ENCODE data around the gene GRIN3A. TPM values are rescaled to one million over a fixed set of nuclear protein-coding genes. Genes with fewer than 3 reads are reported as not detected.

Gene GRIN3A
- polyA plus RNA-seq, 1 of the 3 experiments (the other 2 are of a cell fraction) = not detected

- POLR2A ChIA-PET = no interaction called here
- DNase-seq = no peak
- no peak for TF ChIP-seq MEF2A (IDR thresholded peaks at IDR 0.05; ENCODE audit: borderline replicate concordance, low read depth)
- no peak for TF ChIP-seq RAD21 (IDR thresholded peaks at IDR 0.05; ENCODE audit: low read length)
- no peak for TF ChIP-seq MXI1 (IDR thresholded peaks at IDR 0.05; ENCODE audit: low read depth, low read length)
- no peak for TF ChIP-seq TAF1 (IDR thresholded peaks at IDR 0.05; ENCODE audit: borderline replicate concordance, low read depth, low read length)
- TF ChIP-seq POLR2AphosphoS5 (IDR thresholded peaks at IDR 0.05; ENCODE audit: low read depth, low read length) = no peak
- no peak for TF ChIP-seq RXRA (IDR thresholded peaks at IDR 0.05; ENCODE audit: borderline replicate concordance, low read depth)
- no peak for TF ChIP-seq JUND (IDR thresholded peaks at IDR 0.05)
- TF ChIP-seq ZBTB33 (IDR thresholded peaks at IDR 0.05; ENCODE audit: borderline replicate concordance, low read depth) = no peak
- TF ChIP-seq FOXM1 (IDR thresholded peaks at IDR 0.05; ENCODE audit: low read depth) = no peak
- TF ChIP-seq CTCF (IDR thresholded peaks at IDR 0.05) = no peak
- no peak for TF ChIP-seq YY1 (IDR thresholded peaks at IDR 0.05; ENCODE audit: low read depth)
- no peak for TF ChIP-seq NRF1 (IDR thresholded peaks at IDR 0.05; ENCODE audit: low read depth, low read length)
- TF ChIP-seq EP300 (IDR thresholded peaks at IDR 0.05; ENCODE audit: borderline replicate concordance in 1 of 2, low read depth in 1 of 2, low read length in 1 of 2) = no peak
- TF ChIP-seq MAX (IDR thresholded peaks at IDR 0.05; ENCODE audit: low read depth) = no peak
- TF ChIP-seq FOSL2 (IDR thresholded peaks at IDR 0.05; ENCODE audit: borderline replicate concordance, low read depth) = no peak
- TF ChIP-seq IRF3 (IDR thresholded peaks at IDR 0.05; ENCODE audit: low read depth, low read length) = no peak
- H3K36me3 ChIP-seq (replicated peaks in 1 of 2; ENCODE audit: control insufficient read depth in 1 of 2, insufficient read depth in 2 of 2, low read length in 1 of 2) = no peaks in the 10 kb centered on the region
- CTCF ChIA-PET = interaction anchor here (1.4 kb wide), 1 partner anchor 102 kb away, joined by 3 read pairs; no protein-coding TSS in a partner anchor
- H3K9ac ChIP-seq = no peak overlapping the region
- no peaks in the 10 kb centered on the region for H3K9me2 ChIP-seq
- no peak overlapping the region for H3K4me3 ChIP-seq (ENCODE audit: low read depth in 2 of 2, low read length in 1 of 2)
- H3K4me2 ChIP-seq = no peak overlapping the region; the same call in 1 of the 2 replicates
- no peak overlapping the region for H2AFZ ChIP-seq (ENCODE audit: low read depth)
- H3K9me3 ChIP-seq = no peaks in the 10 kb centered on the region
- WGBS (ENCODE audit: low lambda C conversion rate) = 56% methylated on average over 1 of the region's 1 CpG
- H3K27me3 ChIP-seq (ENCODE audit: insufficient read depth) = no peaks in the 10 kb centered on the region
- no peaks in the 10 kb centered on the region for H3F3A ChIP-seq (replicated peaks; ENCODE audit: insufficient read depth)
- no peaks in the 10 kb centered on the region for H3K79me2 ChIP-seq (ENCODE audit: insufficient read depth)
- no peaks in the 10 kb centered on the region for H4K20me1 ChIP-seq (ENCODE audit: insufficient read depth)
- no peak overlapping the region for H3K27ac ChIP-seq (ENCODE audit: low read depth in 2 of 2, low read length in 1 of 2)
- no peaks in the 10 kb centered on the region for H3K4me1 ChIP-seq (ENCODE audit: control insufficient read depth in 1 of 2, insufficient read depth in 2 of 2, low read depth in 1 of 2, low read length in 1 of 2)
Observed at GRCh38 chr9:101626295-101626694, 112.2 kb downstream of the GRIN3A start.
